T-helper 2 cell treated with Interferon-gamma antibody and Interleukin-4, amounts not matched to agents 5 μg/mL and 100 μg/mL, for 36 hours (primary cell): ENCODE data around the gene TRABD2A.

Experiments used
- DNase-seq: peaks from one replicate; pipeline ENCODE4 v3.0.0; 2021; ENCODE audit warnings: low spot score
- H3K27ac Mint-ChIP-seq: one replicate; pipeline ENCODE4 v1.8.0; 2021; ENCODE audit warnings: mild to moderate bottlenecking, mixed read lengths
- H3K27me3 Mint-ChIP-seq: one replicate; pipeline ENCODE4 v1.8.0; 2021; ENCODE audit warnings: low read depth, mixed read lengths
- H3K36me3 Mint-ChIP-seq: one replicate; pipeline ENCODE4 v1.8.0; 2021; ENCODE audit warnings: low read depth, mixed read lengths
- H3K4me1 Mint-ChIP-seq: one replicate; pipeline ENCODE4 v1.8.0; 2021; ENCODE audit warnings: low read depth, mixed read lengths
- H3K4me3 Mint-ChIP-seq: one replicate; pipeline ENCODE4 v1.8.0; 2022; ENCODE audit warnings: mild to moderate bottlenecking, moderate library complexity, mixed read lengths
- H3K9me3 Mint-ChIP-seq: one replicate; pipeline ENCODE4 v1.8.0; 2021; ENCODE audit warnings: mixed read lengths

The TRABD2A gene

DNA sequence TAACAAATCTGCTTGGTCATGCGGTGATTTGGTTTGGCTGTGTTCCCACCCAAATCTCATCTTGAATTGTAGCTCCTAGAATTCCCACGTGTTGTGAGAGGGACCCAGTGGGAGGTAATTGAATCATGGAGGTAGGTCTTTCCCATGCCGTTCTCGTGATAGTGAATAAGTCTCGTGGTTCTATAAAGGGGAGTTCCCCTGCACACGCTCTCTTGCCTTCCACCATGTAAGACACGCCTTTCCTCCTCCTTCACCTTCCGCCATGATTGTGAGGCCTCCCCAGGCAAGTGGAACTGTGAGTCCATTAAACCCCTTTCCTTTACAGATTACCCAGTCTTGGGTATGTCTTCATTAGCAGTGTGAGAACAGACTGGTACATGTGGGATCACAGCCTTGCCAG, 36.7 kb downstream of the TRABD2A start:
- Mint-ChIP-seq H3K4me1 (peaks cover 76% of the 10 kb centered on the region), H3K36me3 (peaks cover 53% of the 10 kb centered on the region), H3K9me3 (no peaks in the 10 kb centered on the region), H3K27me3 (no peaks in the 10 kb centered on the region), H3K27ac (peak overlapping the region; percentile 24), H3K4me3 (peak overlapping the region; percentile 35)
- no peak for DNase-seq

DNA sequence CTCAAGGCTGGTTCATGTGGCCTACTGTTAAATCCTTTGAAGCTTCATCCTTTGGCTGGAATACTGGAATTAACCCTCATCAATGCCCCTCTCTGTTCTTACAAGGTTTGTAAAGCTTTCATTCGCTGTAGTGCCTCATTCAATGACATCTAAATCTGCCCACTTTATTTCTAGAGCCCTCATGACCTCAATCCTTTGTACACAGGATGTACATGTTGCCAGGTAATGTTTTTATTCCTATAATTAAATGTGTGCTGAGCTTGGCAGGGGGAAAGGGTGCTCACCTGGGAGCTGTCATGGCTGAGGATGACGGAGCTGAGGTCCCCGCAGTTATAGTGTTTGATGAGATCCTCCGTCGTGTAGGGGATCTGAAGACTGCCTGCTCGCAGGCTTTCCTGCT, 39.3 kb downstream of the TRABD2A start:
- H3K4me3 Mint-ChIP-seq, result no peak overlapping the region
- DNase-seq, result no peak
- peaks cover 4% of the 10 kb centered on the region for H3K9me3 Mint-ChIP-seq
- no peaks in the 10 kb centered on the region for H3K27me3 Mint-ChIP-seq
- H3K4me1 Mint-ChIP-seq, result peaks cover 56% of the 10 kb centered on the region
- peaks cover 58% of the 10 kb centered on the region for H3K36me3 Mint-ChIP-seq
- H3K27ac Mint-ChIP-seq, result peak overlapping the region; percentile 19

DNA sequence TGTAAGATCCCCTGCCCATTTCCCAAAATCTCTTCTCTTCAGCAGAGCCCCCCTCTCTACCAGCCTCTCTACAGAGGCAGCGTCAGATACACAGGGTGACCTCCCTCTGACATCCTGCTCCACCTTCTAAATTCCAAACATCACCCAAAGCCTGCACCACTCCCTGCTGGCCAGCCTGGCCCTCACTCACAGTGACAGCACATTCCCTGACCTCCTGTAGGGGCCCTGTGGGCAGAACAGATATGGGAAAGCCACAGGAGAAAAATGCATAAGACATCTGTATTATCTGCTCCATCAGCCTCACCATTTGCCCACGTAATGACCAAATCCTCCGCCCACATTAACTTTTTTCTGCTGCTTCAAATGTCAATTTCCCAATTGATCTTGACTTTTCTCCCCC, 40.6 kb downstream of the TRABD2A start:
- Mint-ChIP-seq H3K27ac (peak overlapping the region; percentile 32), H3K9me3 (peaks cover 14% of the 10 kb centered on the region), H3K4me1 (peaks cover 43% of the 10 kb centered on the region), H3K36me3 (peaks cover 71% of the 10 kb centered on the region), H3K27me3 (no peaks in the 10 kb centered on the region), H3K4me3 (peak overlapping the region; percentile 67)
- peak; percentile 37 for DNase-seq

DNA sequence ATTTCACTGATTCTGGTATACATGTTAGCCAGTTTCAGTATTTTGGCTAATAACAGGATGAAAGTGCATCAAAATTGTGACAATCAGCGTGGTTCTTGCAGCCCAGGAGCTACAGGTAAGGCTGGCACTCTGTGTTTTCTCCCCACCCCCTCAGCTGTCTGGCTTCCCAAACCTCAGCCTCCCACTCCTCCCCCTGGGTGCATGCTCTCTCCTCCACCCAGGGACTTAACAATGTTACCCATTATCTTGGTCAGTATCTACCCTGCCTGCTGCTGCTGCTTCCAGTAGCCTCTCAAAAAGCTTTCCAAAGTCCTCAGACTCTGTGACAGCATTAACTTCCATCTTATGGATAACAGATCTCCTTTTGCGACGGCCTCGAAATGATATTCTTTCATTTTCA, 41.0 kb downstream of the TRABD2A start:
- peaks cover 42% of the 10 kb centered on the region for H3K4me1 Mint-ChIP-seq
- H3K36me3 Mint-ChIP-seq, result peaks cover 74% of the 10 kb centered on the region
- H3K9me3 Mint-ChIP-seq, result peaks cover 14% of the 10 kb centered on the region
- no peak for DNase-seq
- peak overlapping the region; percentile 32 for H3K27ac Mint-ChIP-seq
- H3K4me3 Mint-ChIP-seq, result peak overlapping the region; percentile 67
- H3K27me3 Mint-ChIP-seq, result no peaks in the 10 kb centered on the region

DNA sequence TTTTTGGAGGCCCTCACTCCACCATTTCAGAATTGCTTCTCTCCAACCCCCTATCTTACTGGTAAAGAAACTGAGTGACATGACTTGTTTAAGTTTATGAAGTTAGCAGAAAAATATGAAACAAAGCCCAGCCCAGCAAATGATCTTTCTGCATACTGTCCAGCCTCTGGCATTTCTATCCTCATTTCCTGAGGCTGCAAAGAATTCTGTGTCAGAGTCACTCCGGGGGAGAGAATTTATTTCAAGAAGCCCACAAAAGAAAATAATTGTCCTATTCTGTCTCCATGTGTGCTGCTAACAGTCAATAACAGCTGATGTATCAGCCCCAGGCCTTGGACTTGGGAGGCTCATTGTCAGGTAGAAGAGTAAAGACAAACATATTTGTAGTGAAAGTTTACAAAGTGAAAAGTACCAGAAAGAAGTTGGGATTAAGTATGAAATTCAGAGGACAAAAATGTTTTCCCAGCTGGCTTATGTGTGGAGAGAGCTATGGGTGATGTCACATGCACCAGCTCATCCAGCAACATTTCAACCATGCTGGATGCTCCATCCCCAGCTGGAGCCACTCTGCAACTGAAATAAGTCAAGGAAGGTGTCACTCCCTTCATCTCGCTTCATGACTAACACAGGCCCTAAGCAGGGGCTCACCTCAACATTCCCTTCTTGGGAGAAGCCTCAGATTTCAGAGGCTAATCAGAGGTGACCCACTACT, 42.3 kb downstream of the TRABD2A start:
- no peaks in the 10 kb centered on the region for H3K27me3 Mint-ChIP-seq
- H3K27ac Mint-ChIP-seq, result no peak overlapping the region
- H3K4me3 Mint-ChIP-seq, result no peak overlapping the region
- DNase-seq, result no peak
- peaks cover 37% of the 10 kb centered on the region for H3K4me1 Mint-ChIP-seq
- peaks cover 73% of the 10 kb centered on the region for H3K36me3 Mint-ChIP-seq
- peaks cover 14% of the 10 kb centered on the region for H3K9me3 Mint-ChIP-seq

DNA sequence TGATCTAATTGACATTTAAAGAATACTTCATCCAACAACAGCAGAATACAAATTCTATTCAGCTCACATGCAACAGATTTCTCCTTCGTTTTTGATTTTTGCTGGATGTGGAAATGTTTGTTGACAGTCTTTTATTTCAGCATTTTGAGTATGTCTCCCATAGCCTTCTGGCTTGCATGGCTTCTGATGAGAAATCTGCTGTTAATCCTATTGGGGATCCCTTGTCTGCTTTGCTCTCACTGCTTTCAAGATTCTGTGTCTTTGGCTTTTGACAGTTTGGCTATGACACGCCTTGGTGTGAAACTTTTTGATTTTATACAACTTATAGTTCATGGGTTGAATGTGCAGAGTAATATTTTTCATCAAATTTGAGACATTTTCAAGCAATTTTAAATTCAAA, 44.7 kb downstream of the TRABD2A start:
- Mint-ChIP-seq H3K9me3 (peaks cover 14% of the 10 kb centered on the region), H3K4me1 (peaks cover 41% of the 10 kb centered on the region), H3K27me3 (no peaks in the 10 kb centered on the region), H3K36me3 (peaks cover 72% of the 10 kb centered on the region), H3K4me3 (no peak overlapping the region), H3K27ac (no peak overlapping the region)
- DNase-seq, result no peak

DNA sequence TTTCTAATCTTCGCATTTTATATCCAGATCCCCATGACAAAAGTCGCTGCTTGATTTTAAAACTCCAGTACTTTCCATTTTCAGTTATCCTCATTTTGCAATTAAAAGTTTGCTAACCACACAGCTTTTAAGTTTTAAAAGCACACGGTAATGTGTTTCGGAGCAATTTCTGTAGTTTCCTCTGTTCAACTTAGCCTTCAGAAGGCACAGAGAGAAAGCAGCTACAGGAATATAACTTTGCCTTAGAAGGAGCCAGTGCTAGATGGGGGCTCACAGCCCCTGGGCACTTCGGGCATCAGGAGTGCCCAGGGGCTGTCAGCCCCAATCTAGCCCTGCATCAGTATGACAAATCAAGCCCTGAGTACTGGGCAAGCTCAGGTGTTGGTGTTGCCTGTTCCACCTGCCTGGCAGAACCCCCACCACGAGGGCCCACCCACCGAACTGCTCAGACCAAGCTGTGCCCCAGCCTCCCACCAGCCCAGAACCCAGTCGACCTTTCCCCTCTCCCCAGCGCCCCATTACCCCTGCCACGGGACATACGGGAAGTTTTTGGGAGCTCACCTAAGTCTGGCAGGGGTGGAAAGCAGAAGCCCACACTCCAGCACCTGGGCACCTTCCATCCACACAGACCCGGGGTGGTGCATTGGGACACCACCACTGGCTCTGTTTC, 47.3 kb downstream of the TRABD2A start:
- no peak for DNase-seq
- H3K27me3 Mint-ChIP-seq, result no peaks in the 10 kb centered on the region
- H3K9me3 Mint-ChIP-seq, result peaks cover 14% of the 10 kb centered on the region
- H3K36me3 Mint-ChIP-seq, result peaks cover 54% of the 10 kb centered on the region
- peak overlapping the region; percentile 72 for H3K4me3 Mint-ChIP-seq
- H3K27ac Mint-ChIP-seq, result peak overlapping the region; percentile 84
- H3K4me1 Mint-ChIP-seq, result peaks cover 28% of the 10 kb centered on the region

DNA sequence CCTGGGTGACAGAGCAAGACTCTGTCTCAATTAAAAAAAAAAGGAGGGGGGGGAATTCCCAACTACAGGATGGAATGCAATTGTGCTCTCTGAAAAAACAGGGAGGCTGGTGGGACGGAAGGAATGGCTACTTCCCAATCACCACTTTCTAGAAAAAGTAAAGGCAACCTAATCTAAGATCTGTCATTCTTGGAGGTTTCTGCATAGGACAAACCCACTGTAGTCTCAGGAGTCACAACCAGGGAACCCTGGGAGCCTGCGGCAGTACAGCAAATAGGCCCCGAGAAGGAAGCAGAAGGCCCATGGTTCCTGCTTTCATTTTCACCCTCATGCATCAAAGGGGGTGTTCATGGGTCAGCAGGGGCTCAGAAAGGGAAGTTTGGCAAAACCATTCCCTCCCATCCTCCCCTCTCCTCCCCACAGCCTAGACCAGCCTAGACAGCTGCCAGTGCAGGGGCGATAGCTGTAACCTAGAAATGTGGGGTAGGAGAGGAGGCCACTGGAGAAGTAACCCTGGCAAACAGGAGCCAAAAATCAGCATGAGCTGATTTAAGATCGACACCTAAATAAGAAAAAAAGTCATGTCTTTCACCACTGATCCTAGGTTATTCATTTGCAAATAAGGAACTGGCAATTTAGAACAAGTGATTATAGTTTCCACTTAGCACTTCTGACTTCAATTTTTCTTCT, 48.0 kb downstream of the TRABD2A start:
- peak overlapping the region; percentile 72 for H3K4me3 Mint-ChIP-seq
- no peak for DNase-seq
- H3K4me1 Mint-ChIP-seq, result peaks cover 35% of the 10 kb centered on the region
- H3K9me3 Mint-ChIP-seq, result peaks cover 11% of the 10 kb centered on the region
- peak overlapping the region; percentile 84 for H3K27ac Mint-ChIP-seq
- H3K27me3 Mint-ChIP-seq, result no peaks in the 10 kb centered on the region
- peaks cover 49% of the 10 kb centered on the region for H3K36me3 Mint-ChIP-seq

DNA sequence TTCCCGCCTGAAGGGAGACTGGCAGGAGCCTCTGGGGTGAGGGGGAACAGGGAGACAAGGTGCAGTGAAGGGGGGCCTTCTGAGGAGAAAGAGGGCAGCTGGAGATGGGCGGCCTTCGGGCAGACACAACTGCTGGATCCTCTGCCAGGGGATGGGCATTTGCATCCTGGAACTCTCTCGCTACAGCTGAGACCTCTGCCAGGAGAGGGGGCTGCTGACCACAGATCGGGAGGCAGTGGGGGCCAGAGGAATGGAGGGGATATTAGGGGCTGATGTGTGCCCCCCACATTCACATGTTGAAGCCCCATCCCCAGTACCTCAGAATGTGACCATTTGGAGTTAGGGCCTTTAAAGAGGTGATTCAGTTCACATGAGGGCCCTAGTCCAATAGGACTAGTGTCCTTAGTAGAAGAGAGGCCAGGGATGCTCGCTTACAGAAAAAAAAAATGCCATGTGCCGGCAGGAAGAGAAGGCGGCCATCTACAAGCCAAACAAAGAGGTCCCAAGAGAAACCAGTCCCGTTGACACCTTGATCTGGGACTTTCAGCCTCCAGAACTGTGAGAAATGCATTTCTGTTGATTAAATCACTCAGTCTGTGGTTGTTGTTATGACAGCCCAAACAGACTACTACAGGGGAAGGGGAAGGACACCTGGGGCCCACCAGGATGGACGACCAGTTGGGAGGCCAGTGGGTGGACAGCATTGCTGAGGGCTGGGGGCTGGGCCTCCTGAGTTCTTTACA, 50.0 kb downstream of the TRABD2A start:
- Mint-ChIP-seq H3K27me3 (no peaks in the 10 kb centered on the region), H3K27ac (peak overlapping the region; percentile 60), H3K9me3 (peaks cover 4% of the 10 kb centered on the region), H3K4me3 (no peak overlapping the region), H3K36me3 (peaks cover 37% of the 10 kb centered on the region), H3K4me1 (peaks cover 35% of the 10 kb centered on the region)
- no peak for DNase-seq

DNA sequence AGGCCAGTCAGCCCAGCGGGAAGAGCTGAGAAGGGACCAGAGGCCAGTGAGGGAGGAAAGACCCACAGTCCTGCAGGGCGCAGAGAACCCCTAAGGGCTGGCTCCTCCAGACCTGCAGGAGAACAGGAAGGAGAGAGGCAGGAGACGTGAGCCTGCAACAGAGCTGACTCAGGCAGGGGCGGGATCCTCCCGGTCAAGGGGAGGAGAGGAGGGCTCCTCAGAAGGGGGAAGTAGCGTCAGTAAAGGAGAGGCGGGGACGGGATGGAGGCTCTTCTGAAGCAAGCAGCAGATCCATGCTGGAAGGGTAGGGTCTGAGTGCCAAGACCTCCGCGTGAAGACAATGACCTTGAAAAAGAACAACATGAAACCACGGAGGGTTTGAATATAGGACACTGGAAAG, 50.8 kb downstream of the TRABD2A start:
- Mint-ChIP-seq H3K27me3 (no peaks in the 10 kb centered on the region), H3K36me3 (peaks cover 31% of the 10 kb centered on the region), H3K4me1 (peaks cover 35% of the 10 kb centered on the region), H3K4me3 (no peak overlapping the region), H3K9me3 (no peaks in the 10 kb centered on the region), H3K27ac (no peak overlapping the region)
- DNase-seq, result no peak

DNA sequence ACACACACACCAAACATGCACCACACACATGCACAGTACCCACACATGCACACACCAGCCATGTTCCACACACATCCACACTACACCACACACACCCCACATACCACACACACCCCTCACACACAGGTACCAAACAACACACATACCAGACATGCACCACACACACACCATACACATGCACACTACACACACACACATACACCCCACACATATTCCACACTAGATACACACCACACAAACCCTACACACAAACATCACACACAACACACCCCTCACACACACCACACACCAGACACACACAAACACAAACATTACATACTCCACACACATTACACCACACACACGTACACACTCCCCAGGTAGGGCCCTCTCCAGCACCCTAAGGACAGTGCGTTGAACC, 51.2 kb downstream of the TRABD2A start:
- Mint-ChIP-seq H3K9me3 (no peaks in the 10 kb centered on the region), H3K4me3 (no peak overlapping the region), H3K27me3 (no peaks in the 10 kb centered on the region), H3K4me1 (peaks cover 35% of the 10 kb centered on the region), H3K36me3 (peaks cover 30% of the 10 kb centered on the region), H3K27ac (no peak overlapping the region)
- DNase-seq, result no peak

DNA sequence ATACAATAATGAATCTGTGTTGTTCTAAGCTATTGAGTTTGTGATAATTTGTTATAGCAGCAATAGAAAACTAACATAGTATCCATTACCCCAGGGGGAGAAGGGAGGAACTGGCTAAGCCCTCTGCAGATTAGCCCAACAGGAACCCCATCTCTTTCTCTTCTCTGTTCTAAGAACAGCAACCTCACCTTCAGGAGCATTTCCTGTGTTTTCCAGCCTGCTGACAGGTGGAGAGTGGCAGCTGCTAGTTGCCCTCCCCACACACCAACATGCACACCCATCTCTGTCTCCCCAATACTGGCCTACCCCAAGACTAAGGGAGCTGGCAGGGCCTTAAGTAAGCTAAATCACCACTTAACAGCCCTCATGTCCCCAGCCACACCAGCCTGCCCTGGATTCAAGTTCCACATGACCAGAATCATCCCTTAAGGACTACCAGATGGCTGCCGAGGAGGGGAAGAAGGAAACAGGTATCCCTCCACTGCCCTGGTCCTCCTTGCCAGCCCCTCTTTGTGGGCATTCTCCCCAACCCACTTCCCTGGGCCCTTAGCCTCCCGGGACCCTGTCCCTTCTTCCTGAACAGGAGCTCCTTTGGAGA, 52.8 kb downstream of the TRABD2A start:
- H3K4me1 Mint-ChIP-seq, result peaks cover 24% of the 10 kb centered on the region
- H3K27ac Mint-ChIP-seq, result no peak overlapping the region
- peaks cover 25% of the 10 kb centered on the region for H3K36me3 Mint-ChIP-seq
- DNase-seq, result no peak
- no peaks in the 10 kb centered on the region for H3K9me3 Mint-ChIP-seq
- no peaks in the 10 kb centered on the region for H3K27me3 Mint-ChIP-seq
- H3K4me3 Mint-ChIP-seq, result no peak overlapping the region

DNA sequence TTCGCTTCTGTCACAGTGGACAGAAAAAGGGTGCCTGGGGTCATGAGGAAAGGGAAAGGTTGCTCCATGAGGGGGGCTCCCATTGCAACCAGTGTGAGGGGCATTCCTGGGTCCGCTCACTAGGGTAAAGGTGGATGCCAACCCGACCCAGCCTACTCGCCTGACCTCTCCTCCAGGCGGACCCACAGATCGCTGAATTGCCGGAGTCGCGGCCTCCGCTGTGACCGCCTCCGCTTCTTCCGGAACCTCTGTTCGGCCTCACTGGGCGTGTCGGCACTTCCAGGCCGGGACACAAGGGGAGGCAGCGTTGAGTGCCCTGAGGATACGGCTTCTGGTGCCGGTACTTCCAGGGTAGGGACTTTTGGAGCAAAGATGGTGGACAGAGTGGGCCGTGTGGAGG, 57.1 kb downstream of the TRABD2A start:
- no peaks in the 10 kb centered on the region for H3K27me3 Mint-ChIP-seq
- peaks cover 38% of the 10 kb centered on the region for H3K36me3 Mint-ChIP-seq
- DNase-seq, result no peak
- H3K27ac Mint-ChIP-seq, result no peak overlapping the region
- no peaks in the 10 kb centered on the region for H3K9me3 Mint-ChIP-seq
- no peak overlapping the region for H3K4me3 Mint-ChIP-seq
- peaks cover 13% of the 10 kb centered on the region for H3K4me1 Mint-ChIP-seq
